HFFc6 (cell line): ENCODE data around the gene A2ML1. TPM values are rescaled to one million over a fixed set of nuclear protein-coding genes. Genes with fewer than 3 reads are reported as not detected.
"Not testable (repeated sequence)": the region's sequence is repeated elsewhere in the genome, so short reads cannot be mapped to it uniquely, and the experiment has no call there.

Experiments
- DNase-seq: peaks from one replicate; pipeline ENCODE4 v3.0.0-alpha.2; 2018
- H3K27ac Mint-ChIP-seq: 2 replicates; pipeline ENCODE4 v1.8.0; 2020; ENCODE audit warnings: mild to moderate bottlenecking, mixed read lengths
- H3K27me3 Mint-ChIP-seq: 2 replicates; pipeline ENCODE4 v1.8.0; 2021; ENCODE audit warnings: mild to moderate bottlenecking, moderate library complexity, mixed read lengths; ENCODE audit not compliant: insufficient read depth
- H3K36me3 Mint-ChIP-seq: 2 replicates; pipeline ENCODE4 v1.8.0; 2021; ENCODE audit warnings: low read depth, mixed read lengths
- H3K4me1 Mint-ChIP-seq: 2 replicates; pipeline ENCODE4 v1.8.0; 2020; ENCODE audit warnings: low read depth, mixed read lengths
- H3K4me3 Mint-ChIP-seq: 2 replicates; pipeline ENCODE4 v1.8.0; 2020; ENCODE audit warnings: mild to moderate bottlenecking, moderate library complexity, mixed read lengths
- H3K9me3 Mint-ChIP-seq: 2 replicates; pipeline ENCODE4 v1.8.0; 2020; ENCODE audit warnings: mild to moderate bottlenecking, mixed read lengths
- CTCF ChIP-seq: fragments of 200-600 bp; sonication (generic); IDR thresholded peaks from 2 replicates; pipeline ENCODE4 v1.5.0; 2021; ENCODE audit warnings: antibody characterized with exemption, mild to moderate bottlenecking
- total RNA-seq, 6 experiments: library from RNA; stranded (reverse); fragmentation: NEBNext Ultra II Directional; extraction: Animal tissue kit (Norgen Biotek cat#: 25700); gene quantifications; 2 replicates in 1 of 6; 3 replicates in 5 of 6; pipeline ENCODE4 v1.2.3, GENCODE V29; 2021

Gene A2ML1
- total RNA-seq, 6 experiments from 2014 or later, result not detected

- not testable (repeated sequence) for H3K27me3 Mint-ChIP-seq, H3K36me3 Mint-ChIP-seq, H3K9me3 Mint-ChIP-seq
- H3K4me1 Mint-ChIP-seq, result peaks cover 25% of the 10 kb centered on the region
- TF ChIP-seq CTCF, result peak; percentile 67; the same call in 1 of the 2 replicates
- peak; percentile 66 for DNase-seq
- peak within 1 kb of the TSS; percentile 90 for H3K4me3 Mint-ChIP-seq
- H3K27ac Mint-ChIP-seq, result peak within 1 kb of the TSS; percentile 91
Measured at GRCh38 chr12:8914033-8914715, 91.8 kb downstream of the A2ML1 start, which contains the start of gene PHC1. PHC1 (plus strand) TSS chr12:8914509; CDS start chr12:8917678, 3,169 bp downstream.

DNA sequence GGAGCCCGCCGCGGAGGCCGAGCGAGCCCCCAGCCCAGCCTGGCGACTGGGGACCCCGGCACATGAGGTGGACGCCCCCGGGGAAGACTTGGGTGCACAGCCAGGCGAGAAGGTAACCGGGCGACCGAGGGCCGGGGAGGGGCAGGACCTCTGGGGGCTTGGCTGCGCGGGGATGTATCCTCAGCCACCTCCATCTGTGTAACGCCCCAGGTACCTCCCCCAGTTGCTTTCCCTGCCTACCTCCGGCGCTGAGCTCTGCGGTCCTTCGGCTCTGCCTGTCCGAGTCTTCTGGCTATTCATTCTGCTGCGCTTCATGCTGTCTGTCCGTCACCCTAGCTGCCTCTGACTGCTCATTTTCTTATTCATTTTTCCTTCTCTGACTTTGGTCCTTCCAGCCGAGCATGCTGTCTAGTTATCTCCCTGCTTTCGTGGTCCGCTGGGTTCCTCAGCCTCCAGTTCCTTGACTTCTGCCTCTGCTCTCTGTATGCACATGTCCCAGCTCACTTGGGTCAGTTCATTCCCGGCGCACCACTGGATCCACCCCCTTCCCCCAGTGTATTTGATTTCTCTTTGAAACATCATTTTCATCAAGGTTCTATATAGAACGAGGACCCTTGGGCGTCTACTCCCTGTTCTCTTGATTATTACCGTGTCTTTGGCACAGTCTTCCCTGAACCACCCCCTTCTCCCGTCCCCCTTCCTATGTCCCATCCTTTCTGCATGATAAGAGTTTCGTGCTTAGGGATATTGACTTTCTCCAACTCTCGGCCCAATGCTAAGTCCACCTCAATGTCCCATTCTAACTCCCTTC lies 92.5 kb downstream of the A2ML1 start:
- Mint-ChIP-seq H3K4me3 (no peak overlapping the region), H3K4me1 (peaks cover 25% of the 10 kb centered on the region), H3K9me3 (no peaks in the 10 kb centered on the region), H3K36me3 (no peaks in the 10 kb centered on the region), H3K27ac (no peak overlapping the region), H3K27me3 (no peaks in the 10 kb centered on the region)
- peak; percentile 43 for DNase-seq
- no peak for TF ChIP-seq CTCF

DNA sequence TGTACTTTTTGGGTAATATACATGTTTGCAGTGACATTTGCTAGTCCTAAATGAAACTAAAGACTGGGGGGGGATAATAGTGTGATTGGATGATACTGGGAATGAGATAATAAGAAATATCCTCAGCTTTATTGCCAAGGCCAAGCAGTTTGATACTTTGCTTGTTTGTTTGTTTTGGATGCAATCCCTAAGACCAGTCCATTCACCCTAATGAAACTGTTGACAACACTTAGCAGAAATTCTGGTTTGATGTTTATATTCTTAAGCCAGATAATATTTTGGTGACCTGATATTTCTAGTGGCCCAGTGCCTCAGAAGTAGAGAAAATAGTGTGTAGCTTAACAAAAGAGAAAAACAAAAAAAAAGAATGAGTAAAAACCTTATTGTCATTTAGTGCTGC lies 93.7 kb downstream of the A2ML1 start:
- Mint-ChIP-seq H3K36me3 (no peaks in the 10 kb centered on the region), H3K4me3 (no peak overlapping the region), H3K27ac (no peak overlapping the region), H3K9me3 (no peaks in the 10 kb centered on the region), H3K4me1 (peaks cover 25% of the 10 kb centered on the region), H3K27me3 (no peaks in the 10 kb centered on the region)
- no peak for DNase-seq
- TF ChIP-seq CTCF, result no peak

GRCh38 chr12:8917031-8917430 lies 94.6 kb downstream of the A2ML1 start:
- DNase-seq, result no peak
- H3K27me3 Mint-ChIP-seq, result no peaks in the 10 kb centered on the region
- H3K36me3 Mint-ChIP-seq, result no peaks in the 10 kb centered on the region
- no peaks in the 10 kb centered on the region for H3K9me3 Mint-ChIP-seq
- no peak overlapping the region for H3K4me3 Mint-ChIP-seq
- peaks cover 17% of the 10 kb centered on the region for H3K4me1 Mint-ChIP-seq
- no peak overlapping the region for H3K27ac Mint-ChIP-seq
- TF ChIP-seq CTCF, result no peak

- no peaks in the 10 kb centered on the region for H3K9me3 Mint-ChIP-seq
- no peak overlapping the region for H3K4me3 Mint-ChIP-seq
- H3K36me3 Mint-ChIP-seq, result no peaks in the 10 kb centered on the region
- H3K27me3 Mint-ChIP-seq, result no peaks in the 10 kb centered on the region
- TF ChIP-seq CTCF, result no peak
- DNase-seq, result no peak
- H3K4me1 Mint-ChIP-seq, result peaks cover 15% of the 10 kb centered on the region
- peak overlapping the region; percentile 7; the same call in 1 of the 2 replicates for H3K27ac Mint-ChIP-seq
Measured at GRCh38 chr12:8917751-8918150, 95.3 kb downstream of the A2ML1 start.

- not testable (repeated sequence) for H3K4me3 Mint-ChIP-seq, H3K36me3 Mint-ChIP-seq, H3K9me3 Mint-ChIP-seq, H3K27ac Mint-ChIP-seq, H3K27me3 Mint-ChIP-seq, H3K4me1 Mint-ChIP-seq, DNase-seq
Measured at GRCh38 chr12:8919643-8920042, 97.2 kb downstream of the A2ML1 start.
